IMR-90 (cell line): Measurements from ENCODE around the gene CD82. TPM values are rescaled to one million over a fixed set of nuclear protein-coding genes. Genes with fewer than 3 reads are reported as not detected.

Experiments
- ATAC-seq: fragments of 200-7000 bp; cut with Tn5 transposase; 2 replicates; pipeline ENCODE4 v1.9.1; 2020; ENCODE audit warnings: low read depth, mild to moderate bottlenecking, moderate library complexity
- BruUV-seq: library from RNA; stranded (reverse); fragments of 400-500 nt; replicated peaks from 2 replicates; lab custom pipeline; 2021; lab: Mats Ljungman, UMichigan
- CTCF ChIA-PET: fragments of 300-600 bp; formaldehyde crosslinking; extraction: SDS; loops from one replicate; lab custom pipeline; 2021; ENCODE audit warnings: antibody characterized with exemption; lab: Yijun Ruan, JAX
- POLR2A ChIA-PET: fragments of 300-600 bp; sonication (Branson Sonifier 250); formaldehyde crosslinking; loops from one replicate; lab custom pipeline; 2022; ENCODE audit warnings: antibody characterized with exemption; ENCODE audit not compliant: unreplicated experiment; lab: Charles Lee
- DNase-seq: peaks from one replicate; pipeline ENCODE4 v3.0.0; 2013
- H2AFZ ChIP-seq: replicated peaks from 2 replicates; pipeline ENCODE3; 2013; ENCODE audit warnings: low read length, mild to moderate bottlenecking; ENCODE audit not compliant: poor library complexity
- H2AK5ac ChIP-seq: 2 replicates; pipeline ENCODE4 v1.6.1; 2013; ENCODE audit warnings: low read depth, low read length, inconsistent platforms
- H2AK9ac ChIP-seq: replicated peaks from 2 replicates; pipeline ENCODE3; 2013; ENCODE audit warnings: mild to moderate bottlenecking, low read depth, low read length, moderate library complexity; ENCODE audit not compliant: poor library complexity
- H2BK120ac ChIP-seq: 2 replicates; pipeline ENCODE4 v1.6.1; 2013; ENCODE audit warnings: low read depth, low read length, inconsistent platforms
- H2BK15ac ChIP-seq: 3 replicates; pipeline ENCODE4 v1.6.1; 2013; ENCODE audit warnings: low read depth, low read length, inconsistent platforms
- H2BK20ac ChIP-seq: 2 replicates; pipeline ENCODE4 v1.6.1; 2013; ENCODE audit warnings: low read depth, mild to moderate bottlenecking, inconsistent platforms, low read length, moderate library complexity
- H2BK5ac ChIP-seq: 2 replicates; pipeline ENCODE4 v1.6.1; 2013; ENCODE audit warnings: mild to moderate bottlenecking, low read depth, low read length, inconsistent platforms; ENCODE audit not compliant: poor library complexity, severe bottlenecking
- H3K14ac ChIP-seq: replicated peaks from 2 replicates; pipeline ENCODE4 v1.6.1; 2013; ENCODE audit warnings: low read depth, low read length, inconsistent platforms
- H3K18ac ChIP-seq: 2 replicates; pipeline ENCODE4 v1.6.1; 2013; ENCODE audit warnings: low read depth, low read length, control low read depth
- H3K23ac ChIP-seq: 2 replicates; pipeline ENCODE4 v1.6.1; 2013; ENCODE audit warnings: low read depth, low read length, inconsistent platforms
- H3K27ac ChIP-seq: 2 replicates; pipeline ENCODE4 v1.5.1; 2013; ENCODE audit warnings: mild to moderate bottlenecking, control low read depth, low read length; ENCODE audit not compliant: insufficient read depth
- H3K27me3 ChIP-seq: 2 replicates; pipeline ENCODE4 v1.6.1; 2013; ENCODE audit warnings: low read length; ENCODE audit not compliant: control insufficient read depth, insufficient read depth
- H3K36me3 ChIP-seq: 2 replicates; pipeline ENCODE4 v1.6.1; 2013; ENCODE audit warnings: low read length, mixed read lengths; ENCODE audit not compliant: control insufficient read depth, insufficient read depth
- H3K4ac ChIP-seq: 2 replicates; pipeline ENCODE4 v1.6.1; 2013; ENCODE audit warnings: low read depth, low read length, inconsistent platforms
- H3K4me1 ChIP-seq: 2 replicates; pipeline ENCODE4 v1.6.1; 2013; ENCODE audit warnings: low read length, mixed read lengths; ENCODE audit not compliant: control insufficient read depth, insufficient read depth
- H3K4me2 ChIP-seq: 2 replicates; pipeline ENCODE4 v1.6.1; 2013; ENCODE audit warnings: low read depth, mild to moderate bottlenecking, control low read depth, low read length, moderate library complexity
- H3K4me3 ChIP-seq: 2 replicates; pipeline ENCODE4 v1.5.1; 2013; ENCODE audit warnings: low read depth, mild to moderate bottlenecking, control low read depth, low read length, moderate library complexity; ENCODE audit not compliant: insufficient read depth
- H3K56ac ChIP-seq: 2 replicates; pipeline ENCODE4 v1.6.1; 2013; ENCODE audit warnings: low read length, inconsistent platforms; ENCODE audit not compliant: insufficient read depth; ENCODE audit errors: extremely low read depth
- H3K79me1 ChIP-seq, 2 experiments: 2 replicates each; pipeline ENCODE4 v1.6.1; 2013; ENCODE audit warnings: low read length in 2 of 2, inconsistent platforms in 1 of 2, low read depth in 1 of 2
- H3K9ac ChIP-seq: 2 replicates; pipeline ENCODE4 v1.6.1; 2013; ENCODE audit warnings: low read depth, low read length, control low read depth
- H3K9me1 ChIP-seq: 2 replicates; pipeline ENCODE4 v1.6.1; 2013; ENCODE audit warnings: low read length, inconsistent platforms; ENCODE audit not compliant: insufficient read depth
- H3K9me3 ChIP-seq: 2 replicates; pipeline ENCODE4 v1.6.1; 2013; ENCODE audit warnings: low read length; ENCODE audit not compliant: control insufficient read depth, insufficient read depth
- H4K20me1 ChIP-seq: 2 replicates; pipeline ENCODE4 v1.6.1; 2013; ENCODE audit warnings: low read length, inconsistent platforms; ENCODE audit not compliant: insufficient read depth
- H4K5ac ChIP-seq: 2 replicates; pipeline ENCODE4 v1.6.1; 2013; ENCODE audit warnings: mild to moderate bottlenecking, low read depth, low read length, control low read depth
- H4K8ac ChIP-seq, 2 experiments: 2 replicates each; pipeline ENCODE4 v1.6.1; 2013; ENCODE audit warnings: low read depth in 2 of 2, low read length in 2 of 2, control low read depth in 1 of 2, inconsistent platforms in 1 of 2
- H4K91ac ChIP-seq: 2 replicates; pipeline ENCODE4 v1.6.1; 2013; ENCODE audit warnings: low read depth, low read length, inconsistent platforms; ENCODE audit not compliant: insufficient read depth
- BHLHE40 ChIP-seq: fragments of 150-350 bp; IDR thresholded peaks from 2 replicates; pipeline ENCODE4 v1.6.1; 2016; ENCODE audit warnings: mild to moderate bottlenecking, low read depth, low read length
- CHD1 ChIP-seq: IDR thresholded peaks from 2 replicates; pipeline ENCODE4 v1.6.1; 2012; ENCODE audit warnings: low read depth, low read length, improper control_type of control experiment
- FOS ChIP-seq: fragments of 150-350 bp; IDR thresholded peaks from 2 replicates; pipeline ENCODE4 v1.6.1; 2016; ENCODE audit warnings: low read depth, low read length
- MAZ ChIP-seq: IDR thresholded peaks from 2 replicates; pipeline ENCODE4 v1.6.1; 2012; ENCODE audit warnings: low read depth, mild to moderate bottlenecking, low read length, improper control_type of control experiment, moderate library complexity, borderline replicate concordance
- MXI1 ChIP-seq: IDR thresholded peaks from 2 replicates; pipeline ENCODE4 v1.6.1; 2012; ENCODE audit warnings: low read depth, mild to moderate bottlenecking, low read length, moderate library complexity, borderline replicate concordance
- RFX5 ChIP-seq: IDR thresholded peaks from 2 replicates; pipeline ENCODE4 v1.8.0; 2012; ENCODE audit warnings: low read depth, mild to moderate bottlenecking, low read length, moderate library complexity
- SMC3 ChIP-seq: fragments of 150-350 bp; IDR thresholded peaks from 2 replicates; pipeline ENCODE4 v1.6.1; 2016; ENCODE audit warnings: low read depth, mild to moderate bottlenecking, antibody characterized with exemption, low read length, moderate library complexity
- WGBS, 2 experiments: methylation state at CpG; one replicate each; pipeline versions ENCODE4 v1.1.5 to v1.1.7; 2013; ENCODE audit warnings: missing lambda C conversion rate in 2 of 2; ENCODE audit not compliant: insufficient read length in 1 of 2; ENCODE audit errors: extremely low coverage in 2 of 2; 5-methylcytosine and 5-hydroxymethylcytosine counted together
- dilution Hi-C: fragments of 300-500 bp; cut with HindIII; formaldehyde crosslinking; loops from one replicate; pipeline ENCODE4 v1.14.3; 2018; ENCODE audit warnings: low sequenced_read_pairs; ENCODE audit not compliant: unreplicated experiment
- in situ Hi-C: fragments of 300-500 bp; cut with MboI; formaldehyde crosslinking; loops from 3 replicates; pipeline ENCODE4 v1.14.3; 2019; ENCODE audit warnings: low sequenced_read_pairs, inconsistent platforms, mixed read lengths
- intact Hi-C: fragments of 100-400 bp; cut with micrococcal nuclease; formaldehyde crosslinking; loops from 2 replicates; pipeline ENCODE4 v1.10.0; 2022
- polyA plus RNA-seq, 3 experiments: library from polyadenylated mRNA; depleted of rRNA; stranded (reverse); fragments of >200 nt; gene quantifications; 2 replicates each; pipeline ENCODE4 v1.2.3, GENCODE V29; 2012; ENCODE audit warnings: low replicate concordance in 1 of 3
- total RNA-seq: library from RNA; depleted of rRNA; stranded (reverse); fragments of >200 nt; gene quantifications from 2 replicates; pipeline ENCODE4 v1.2.3, GENCODE V29; 2012
- TF ChIP-seq, protein P1 (sequence below): fragments of 150-350 bp; IDR thresholded peaks from 2 replicates; pipeline ENCODE4 v1.6.1; 2016; ENCODE audit warnings: low read depth, mild to moderate bottlenecking, low read length, moderate library complexity, borderline replicate concordance

Gene CD82
- total and polyA plus RNA-seq, 2 of the 4 experiments (the other 2 are of a cell fraction): 32.8 to 49.4 TPM

DNA sequence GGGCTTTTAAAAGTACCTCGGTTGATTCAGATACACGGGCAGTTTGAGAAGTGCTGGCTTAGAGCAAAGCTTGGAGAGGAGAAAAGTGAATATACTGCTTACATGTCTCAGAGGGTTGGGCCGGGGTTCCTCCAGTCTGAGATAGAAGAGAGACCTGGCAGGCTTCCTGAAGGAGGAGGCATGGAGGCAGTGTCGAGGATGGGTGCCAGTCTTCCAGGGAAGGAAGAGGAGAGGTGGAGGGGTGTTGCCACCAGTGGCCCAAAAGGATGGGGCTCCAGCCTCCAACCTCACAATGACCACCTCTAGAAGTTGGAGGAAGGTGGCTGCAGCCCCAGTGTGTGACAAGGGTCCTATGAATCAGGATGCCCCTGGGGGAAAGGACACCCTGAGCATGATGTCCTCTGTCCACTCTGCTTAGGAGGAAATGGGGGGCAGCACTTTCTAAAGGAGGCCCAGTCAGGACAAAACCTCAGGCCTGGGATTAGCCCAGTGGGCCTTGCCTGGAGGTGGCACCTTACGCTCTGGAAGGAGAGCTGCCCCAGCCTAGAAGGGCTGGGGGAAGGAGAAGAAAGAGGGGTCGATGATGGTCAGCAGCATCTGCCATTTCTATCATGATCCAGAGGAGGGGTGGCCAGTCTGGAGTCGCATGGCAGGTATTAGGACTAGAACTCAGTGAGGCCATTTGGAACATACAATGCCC lies 65.2 kb downstream of the CD82 start:
- Histone ChIP-seq H4K91ac (no peak overlapping the region), H2AFZ (no peak overlapping the region), H2BK20ac (no peak overlapping the region), H3K79me1 (no peaks in the 10 kb centered on the region), H3K56ac (no peak overlapping the region), H4K20me1 (no peaks in the 10 kb centered on the region; the same call in 1 of the 2 replicates), H2BK5ac (no peak overlapping the region), H3K27me3 (peaks cover 15% of the 10 kb centered on the region), H2BK120ac (no peak overlapping the region), H2AK5ac (no peak overlapping the region), H3K23ac (no peak overlapping the region), H3K4ac (no peak overlapping the region), H2BK15ac (no peak overlapping the region), H3K9ac (no peak overlapping the region), H3K4me1 (peaks cover 13% of the 10 kb centered on the region), H3K9me3 (0 out of 2 replicates have a peak, but pooled peaks cover 2% of the 10 kb centered on the region), H4K8ac (no peak overlapping the region), H3K27ac (no peak overlapping the region), H3K9me1 (peaks cover 8% of the 10 kb centered on the region), H3K4me3 (no peak overlapping the region), H3K14ac (no peak overlapping the region), H3K18ac (no peak overlapping the region), H3K36me3 (no peaks in the 10 kb centered on the region), H3K4me2 (no peak overlapping the region), H4K5ac (no peak overlapping the region), H2AK9ac (no peak overlapping the region)
- dilution Hi-C loops (no loop called here), in situ Hi-C loops (no loop called here), intact Hi-C loops (no loop called here)
- no TSS peak for BruUV-seq
- ChIA-PET POLR2A (no interaction called here), CTCF (no interaction called here)
- ATAC-seq: no peak
- no peak for DNase-seq
- 100% methylated on average over 1 of the region's 7 CpGs; no CpG with 5 or more reads in 1 of the 2 experiments for WGBS, 2 experiments
- TF ChIP-seq MXI1 (no peak), RFX5 (no peak), CHD1 (no peak), FOS (no peak), MAZ (no peak), BHLHE40 (no peak), SMC3 (no peak)
- TF ChIP-seq, protein P1, sequence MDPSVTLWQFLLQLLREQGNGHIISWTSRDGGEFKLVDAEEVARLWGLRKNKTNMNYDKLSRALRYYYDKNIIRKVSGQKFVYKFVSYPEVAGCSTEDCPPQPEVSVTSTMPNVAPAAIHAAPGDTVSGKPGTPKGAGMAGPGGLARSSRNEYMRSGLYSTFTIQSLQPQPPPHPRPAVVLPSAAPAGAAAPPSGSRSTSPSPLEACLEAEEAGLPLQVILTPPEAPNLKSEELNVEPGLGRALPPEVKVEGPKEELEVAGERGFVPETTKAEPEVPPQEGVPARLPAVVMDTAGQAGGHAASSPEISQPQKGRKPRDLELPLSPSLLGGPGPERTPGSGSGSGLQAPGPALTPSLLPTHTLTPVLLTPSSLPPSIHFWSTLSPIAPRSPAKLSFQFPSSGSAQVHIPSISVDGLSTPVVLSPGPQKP: no peak
